22Rv1 (cell line): ENCODE measurements around the gene PPM1L.
A peak's percentile ranks its signal among the peaks of the same experiment; 100 is the strongest.

Experiments
- H3K27ac ChIP-seq: fragments of 450-650 bp; 2 replicates; pipeline ENCODE4 v1.5.1; 2017
- ZFX ChIP-seq: fragments of 450-650 bp; IDR thresholded peaks from 2 replicates; pipeline ENCODE4 v1.6.1; 2017; ENCODE audit warnings: antibody characterized with exemption, borderline replicate concordance
- TF ChIP-seq, protein P1 (sequence below): fragments of 450-650 bp; IDR thresholded peaks from 2 replicates; pipeline ENCODE4 v1.5.1; 2017; ENCODE audit warnings: mild to moderate bottlenecking

The PPM1L gene

GRCh38 chr3:160869825-160870224 is 113.8 kb downstream of the PPM1L start:
- peak overlapping the region; percentile 39; the same call in 1 of the 2 replicates for H3K27ac ChIP-seq
- TF ChIP-seq ZFX = no peak
- TF ChIP-seq, protein P1, sequence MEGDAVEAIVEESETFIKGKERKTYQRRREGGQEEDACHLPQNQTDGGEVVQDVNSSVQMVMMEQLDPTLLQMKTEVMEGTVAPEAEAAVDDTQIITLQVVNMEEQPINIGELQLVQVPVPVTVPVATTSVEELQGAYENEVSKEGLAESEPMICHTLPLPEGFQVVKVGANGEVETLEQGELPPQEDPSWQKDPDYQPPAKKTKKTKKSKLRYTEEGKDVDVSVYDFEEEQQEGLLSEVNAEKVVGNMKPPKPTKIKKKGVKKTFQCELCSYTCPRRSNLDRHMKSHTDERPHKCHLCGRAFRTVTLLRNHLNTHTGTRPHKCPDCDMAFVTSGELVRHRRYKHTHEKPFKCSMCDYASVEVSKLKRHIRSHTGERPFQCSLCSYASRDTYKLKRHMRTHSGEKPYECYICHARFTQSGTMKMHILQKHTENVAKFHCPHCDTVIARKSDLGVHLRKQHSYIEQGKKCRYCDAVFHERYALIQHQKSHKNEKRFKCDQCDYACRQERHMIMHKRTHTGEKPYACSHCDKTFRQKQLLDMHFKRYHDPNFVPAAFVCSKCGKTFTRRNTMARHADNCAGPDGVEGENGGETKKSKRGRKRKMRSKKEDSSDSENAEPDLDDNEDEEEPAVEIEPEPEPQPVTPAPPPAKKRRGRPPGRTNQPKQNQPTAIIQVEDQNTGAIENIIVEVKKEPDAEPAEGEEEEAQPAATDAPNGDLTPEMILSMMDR = no peak

DNA sequence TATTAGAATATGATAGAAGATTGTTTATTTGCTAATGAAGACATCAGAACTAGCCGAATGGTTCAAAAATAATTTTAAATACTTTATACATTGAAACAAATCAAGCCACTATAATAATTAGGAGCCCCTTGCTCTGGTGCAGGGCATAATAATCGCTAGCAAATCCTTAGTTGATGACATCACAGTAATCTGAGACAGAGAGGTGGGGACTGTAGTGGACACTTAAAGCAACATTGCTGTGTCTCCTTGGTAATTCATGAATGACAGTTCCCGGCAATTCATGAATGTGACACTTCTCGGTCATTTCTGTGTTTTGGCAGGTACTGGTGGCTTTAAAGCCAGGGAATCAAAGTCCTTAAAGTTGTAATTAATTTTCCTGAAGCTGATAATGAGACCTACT is 114.3 kb downstream of the PPM1L start:
- TF ChIP-seq, protein P1 = no peak
- no peak for TF ChIP-seq ZFX
- peak overlapping the region; percentile 39; the same call in 1 of the 2 replicates for H3K27ac ChIP-seq

- TF ChIP-seq, protein P1 = no peak
- no peak for TF ChIP-seq ZFX
- H3K27ac ChIP-seq = no peak overlapping the region
Observed at GRCh38 chr3:160874736-160875135, 118.7 kb downstream of the PPM1L start.

GRCh38 chr3:160876643-160877042 is 120.6 kb downstream of the PPM1L start:
- no peak overlapping the region for H3K27ac ChIP-seq
- TF ChIP-seq ZFX = no peak
- TF ChIP-seq, protein P1 = no peak

DNA sequence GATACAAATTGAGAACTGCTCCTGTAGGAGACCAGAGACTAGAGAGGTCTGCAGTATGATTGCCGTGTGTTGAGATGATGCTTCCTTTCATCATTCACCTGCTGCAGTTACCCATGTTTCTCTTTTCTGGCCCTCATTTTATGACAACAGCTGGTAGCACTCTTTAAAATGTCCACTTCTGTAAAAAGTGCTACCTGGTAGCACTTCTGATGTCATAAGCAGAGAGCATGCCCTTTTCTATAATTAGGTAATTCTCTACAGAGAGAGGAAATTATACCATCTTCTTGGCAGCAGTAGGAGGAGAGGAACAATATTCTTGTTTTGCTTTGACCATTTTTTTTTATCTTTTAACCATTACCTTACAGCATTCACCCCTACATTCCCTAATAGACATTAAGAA is 123.8 kb downstream of the PPM1L start:
- no peak for TF ChIP-seq ZFX
- TF ChIP-seq, protein P1 = no peak
- H3K27ac ChIP-seq = no peak overlapping the region

GRCh38 chr3:160883373-160883772 is 127.3 kb downstream of the PPM1L start:
- TF ChIP-seq ZFX = no peak
- TF ChIP-seq, protein P1 = no peak
- no peak overlapping the region for H3K27ac ChIP-seq

DNA sequence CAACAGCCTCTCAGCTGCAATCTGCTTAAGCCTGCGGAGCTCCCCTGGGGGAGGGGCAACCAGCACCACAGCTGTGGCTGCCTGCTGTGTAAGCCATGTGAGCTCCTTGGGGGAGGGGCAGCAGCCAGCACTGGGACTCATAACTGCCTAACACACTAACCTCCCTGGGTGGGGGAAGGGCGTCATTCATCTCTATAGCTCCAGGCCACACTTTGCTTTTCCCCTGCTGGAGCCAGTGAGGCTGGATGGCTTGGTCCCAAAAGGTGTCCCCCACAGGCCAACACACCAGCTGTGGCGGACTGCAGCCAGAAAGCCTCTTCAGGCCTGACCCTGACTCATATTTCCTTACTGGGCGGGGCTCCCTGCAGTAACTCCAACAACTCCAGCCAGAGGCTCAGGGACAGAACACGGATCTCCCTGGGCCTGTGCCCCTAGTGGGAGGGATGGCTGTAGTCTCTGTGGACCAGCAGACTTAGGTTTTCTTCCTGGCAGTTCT is 129.8 kb downstream of the PPM1L start:
- H3K27ac ChIP-seq = no peak overlapping the region
- TF ChIP-seq ZFX = no peak
- TF ChIP-seq, protein P1 = no peak
